Measurements from ENCODE around the gene RNF166. TPM values are rescaled to one million over a fixed set of nuclear protein-coding genes. Genes with fewer than 3 reads are reported as not detected.

RNF166 gene
- total and polyA plus RNA-seq, 2 experiments from 2014 or later = 33.5 to 34.2 TPM

- H3K9me3 ChIP-seq (ENCODE audit: low read depth) = no peaks in the 10 kb centered on the region
- peak; percentile 97 for TF ChIP-seq CTCF (IDR thresholded peaks at IDR 0.05; ENCODE audit: low read depth, low read length)
- DNase-seq (ENCODE audit: low read depth in 1 of 2, low spot score in 1 of 2) = peak; percentile 80 to 86
- no peaks in the 10 kb centered on the region for H3K4me1 ChIP-seq (ENCODE audit: low read depth)
- H3K36me3 ChIP-seq = peaks cover 5% of the 10 kb centered on the region
- no peak overlapping the region for H3K27ac ChIP-seq
- no peak overlapping the region for H3K4me3 ChIP-seq
- no peaks in the 10 kb centered on the region for H3K27me3 ChIP-seq
These were observed 31.3 kb upstream of the RNF166 start for GRCh38 chr16:88737298-88738150.

GRCh38 chr16:88736496-88736895 lies 30.3 kb upstream of the RNF166 start:
- Histone ChIP-seq H3K4me3 (no peak overlapping the region), H3K27ac (no peak overlapping the region), H3K27me3 (no peaks in the 10 kb centered on the region), H3K4me1 (ENCODE audit: low read depth) (no peaks in the 10 kb centered on the region), H3K36me3 (peaks cover 5% of the 10 kb centered on the region), H3K9me3 (ENCODE audit: low read depth) (no peaks in the 10 kb centered on the region)
- TF ChIP-seq CTCF (IDR thresholded peaks at IDR 0.05; ENCODE audit: low read depth, low read length) = no peak
- DNase-seq (ENCODE audit: low read depth in 1 of 2, low spot score in 1 of 2) = no peak

GRCh38 chr16:88736088-88736487 lies 29.9 kb upstream of the RNF166 start:
- Histone ChIP-seq H3K27me3 (no peaks in the 10 kb centered on the region), H3K9me3 (ENCODE audit: low read depth) (no peaks in the 10 kb centered on the region), H3K27ac (no peak overlapping the region), H3K4me3 (no peak overlapping the region), H3K36me3 (peaks cover 5% of the 10 kb centered on the region), H3K4me1 (ENCODE audit: low read depth) (no peaks in the 10 kb centered on the region)
- no peak for TF ChIP-seq CTCF (IDR thresholded peaks at IDR 0.05; ENCODE audit: low read depth, low read length)
- no peak for DNase-seq (ENCODE audit: low read depth in 1 of 2, low spot score in 1 of 2)

GRCh38 chr16:88735616-88736015 lies 29.4 kb upstream of the RNF166 start:
- no peaks in the 10 kb centered on the region for H3K27me3 ChIP-seq

GRCh38 chr16:88735121-88735520 lies 28.9 kb upstream of the RNF166 start:
- Histone ChIP-seq H3K4me3 (no peak overlapping the region), H3K4me1 (ENCODE audit: low read depth) (no peaks in the 10 kb centered on the region), H3K36me3 (peaks cover 5% of the 10 kb centered on the region), H3K27me3 (no peaks in the 10 kb centered on the region), H3K27ac (no peak overlapping the region), H3K9me3 (ENCODE audit: low read depth) (no peaks in the 10 kb centered on the region)
- no peak for TF ChIP-seq CTCF (IDR thresholded peaks at IDR 0.05; ENCODE audit: low read depth, low read length)
- no peak for DNase-seq (ENCODE audit: low read depth in 1 of 2, low spot score in 1 of 2)

More at GRCh38 chr16:88735616-88736015, 29.4 kb upstream of the RNF166 start:
- peaks cover 5% of the 10 kb centered on the region for H3K36me3 ChIP-seq
- no peak for DNase-seq (ENCODE audit: low read depth in 1 of 2, low spot score in 1 of 2)
- no peak for TF ChIP-seq CTCF (IDR thresholded peaks at IDR 0.05; ENCODE audit: low read depth, low read length)
- no peaks in the 10 kb centered on the region for H3K9me3 ChIP-seq (ENCODE audit: low read depth)
- no peak overlapping the region for H3K4me3 ChIP-seq
- no peak overlapping the region for H3K27ac ChIP-seq
- H3K4me1 ChIP-seq (ENCODE audit: low read depth) = no peaks in the 10 kb centered on the region

Measured in cardiac muscle cell (in vitro differentiated cells and primary cell).